Bone marrow (tissue), 2 donors: ENCODE data around the gene ASF1B.

Experiments used
- DNase-seq, 2 donors: peaks; one replicate each; lab custom pipeline; 2025; lab: John Stamatoyannopoulos, UW

Gene ASF1B

DNA sequence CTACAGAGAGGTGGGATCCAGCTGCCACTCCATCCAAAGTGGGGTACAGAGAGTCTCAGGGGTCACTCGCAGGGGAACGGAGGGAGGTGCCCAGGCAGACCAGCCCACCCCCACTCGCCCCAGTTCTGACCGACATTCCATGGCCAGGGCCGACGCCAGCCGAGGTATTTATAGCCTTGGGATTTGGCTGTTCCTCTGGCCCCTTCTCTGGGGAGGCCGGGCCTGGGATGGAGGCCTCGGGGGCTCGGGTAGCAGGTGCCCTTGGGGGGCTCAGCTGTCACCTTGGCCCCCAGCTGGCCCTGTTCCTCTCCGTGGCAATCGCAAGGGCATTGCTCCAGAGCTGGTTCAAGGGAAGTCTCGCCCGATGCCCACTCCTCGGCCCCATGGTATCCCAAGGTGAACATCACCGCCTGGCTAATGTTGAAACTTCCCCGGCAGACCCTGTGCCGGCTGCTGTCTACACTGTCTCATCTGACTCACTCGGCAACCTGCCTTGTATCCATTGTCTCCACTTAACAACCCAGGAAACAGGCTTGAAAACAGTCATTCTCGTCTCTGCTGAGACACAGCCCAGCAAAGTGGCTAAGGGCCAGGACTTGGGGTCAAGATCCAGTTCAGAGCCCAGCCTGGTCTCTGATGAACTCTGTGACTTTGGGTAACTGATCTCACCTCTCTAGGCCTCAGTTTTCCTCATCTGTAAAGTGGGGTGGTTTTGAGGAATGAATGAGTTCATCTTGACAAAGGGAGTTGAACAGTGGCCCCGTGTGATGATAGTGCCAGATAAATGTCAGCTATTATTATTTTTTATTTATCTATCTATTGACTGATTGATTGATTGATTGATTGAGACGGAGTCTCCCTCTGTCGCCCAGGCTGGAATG, 28.6 kb downstream of the ASF1B start:
- no peak for DNase-seq

DNA sequence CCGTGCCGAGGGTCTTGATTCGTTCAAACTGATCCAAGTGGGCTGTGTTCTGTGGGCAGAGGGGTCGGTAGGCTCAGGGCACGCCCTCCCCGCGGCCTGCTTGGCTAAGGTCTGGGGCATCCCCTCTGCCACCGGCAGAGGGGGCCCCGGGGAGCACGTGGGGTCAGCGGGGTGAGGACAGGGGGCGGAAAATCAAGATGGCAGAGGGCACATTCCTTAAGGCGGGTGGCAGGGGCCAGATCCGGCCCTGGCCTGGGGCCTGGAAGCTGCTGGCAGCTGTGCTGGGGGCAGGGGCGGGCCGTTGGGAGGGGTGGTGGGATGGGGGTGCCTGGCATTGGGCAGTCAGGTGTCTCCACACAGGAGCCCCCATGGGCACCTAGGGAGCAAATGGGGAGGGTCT, 29.5 kb downstream of the ASF1B start:
- no peak for DNase-seq

DNA sequence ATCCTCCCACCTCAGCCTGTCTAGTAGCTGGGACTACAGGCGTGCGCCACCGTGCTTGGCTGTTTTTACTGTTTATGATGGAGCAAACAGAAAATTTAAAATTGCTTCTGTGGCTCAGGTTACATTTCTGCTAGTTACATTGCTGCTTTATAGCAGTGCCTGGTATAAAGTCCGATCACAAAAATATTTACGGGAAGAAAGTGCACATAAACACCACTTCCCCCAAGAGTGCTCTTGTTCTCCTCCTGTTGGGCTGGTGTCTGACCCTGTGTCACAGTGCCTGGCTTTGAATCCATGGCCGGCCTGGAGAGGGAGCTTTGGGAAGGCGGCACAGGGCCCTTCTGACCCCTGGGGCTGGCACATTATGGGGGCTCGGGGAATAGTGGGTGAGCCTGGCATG, 30.7 kb downstream of the ASF1B start:
- DNase-seq, result no peak

DNA sequence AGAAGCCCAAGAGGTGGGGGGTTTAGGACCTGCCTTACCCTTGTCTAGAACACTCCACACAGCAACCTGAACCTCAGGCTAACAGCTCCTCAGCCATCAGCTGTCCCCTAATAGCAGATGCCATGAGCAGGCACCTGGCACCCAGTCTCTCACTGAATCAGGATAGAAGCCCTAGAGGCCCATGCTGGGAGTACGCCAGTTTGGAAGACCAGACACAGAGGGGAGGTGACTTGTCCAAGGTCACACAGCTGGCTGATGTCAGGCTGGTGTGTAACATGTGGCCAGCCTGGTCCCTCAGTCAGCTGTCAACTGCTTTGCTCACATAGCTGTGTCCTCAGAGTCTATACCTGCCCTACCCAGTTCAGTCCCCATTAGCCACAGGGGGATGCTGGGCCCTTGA, 33.1 kb downstream of the ASF1B start:
- DNase-seq, result no peak

DNA sequence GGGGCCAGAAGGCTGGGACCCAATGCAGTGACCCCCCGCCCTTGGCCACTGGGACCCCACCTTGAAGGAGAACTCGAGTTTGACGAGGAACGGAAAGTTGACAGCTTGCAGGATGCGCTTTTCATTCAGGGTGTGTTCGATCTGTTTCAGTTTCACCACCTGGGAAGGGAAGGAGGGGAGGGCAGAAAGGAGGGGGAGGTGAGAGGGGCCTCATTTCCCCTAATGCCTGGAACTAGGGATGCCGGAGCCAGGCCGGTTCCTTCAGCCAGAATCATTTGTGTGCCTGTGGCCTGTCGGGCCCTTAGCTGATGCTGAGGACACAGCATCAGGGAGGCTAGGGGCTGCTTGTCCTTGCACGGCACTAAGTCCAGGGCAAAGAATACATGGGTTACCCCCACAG, 33.6 kb downstream of the ASF1B start:
- no peak for DNase-seq

DNA sequence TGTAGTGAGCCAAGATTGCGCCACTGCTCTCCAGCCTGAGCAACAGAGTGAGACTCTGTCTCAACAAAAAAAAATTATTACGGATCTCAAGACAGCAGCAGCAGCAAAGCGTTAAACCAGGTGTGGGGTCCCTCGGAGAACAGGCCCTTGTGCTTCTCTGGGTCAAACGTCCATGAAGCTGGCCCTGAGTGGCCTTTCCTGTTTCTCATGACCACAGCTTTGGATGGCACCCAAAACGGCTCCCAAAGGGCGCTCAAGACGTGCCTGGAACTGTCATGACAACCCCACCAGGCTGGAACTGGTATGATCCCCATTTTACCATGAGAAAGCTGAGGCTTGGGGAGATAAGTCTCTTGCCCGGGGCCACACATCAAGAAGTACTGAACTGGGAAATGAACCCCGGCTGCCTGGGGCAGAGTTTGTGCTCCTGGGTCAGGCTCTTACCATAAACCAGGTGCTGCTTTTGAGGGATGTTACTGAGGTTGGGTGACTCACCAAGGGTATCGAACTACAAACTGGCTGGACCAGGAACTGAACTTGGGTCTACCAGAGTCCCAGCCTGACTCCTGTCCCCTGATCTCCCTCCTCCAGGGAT, 34.2 kb downstream of the ASF1B start:
- no peak for DNase-seq

DNA sequence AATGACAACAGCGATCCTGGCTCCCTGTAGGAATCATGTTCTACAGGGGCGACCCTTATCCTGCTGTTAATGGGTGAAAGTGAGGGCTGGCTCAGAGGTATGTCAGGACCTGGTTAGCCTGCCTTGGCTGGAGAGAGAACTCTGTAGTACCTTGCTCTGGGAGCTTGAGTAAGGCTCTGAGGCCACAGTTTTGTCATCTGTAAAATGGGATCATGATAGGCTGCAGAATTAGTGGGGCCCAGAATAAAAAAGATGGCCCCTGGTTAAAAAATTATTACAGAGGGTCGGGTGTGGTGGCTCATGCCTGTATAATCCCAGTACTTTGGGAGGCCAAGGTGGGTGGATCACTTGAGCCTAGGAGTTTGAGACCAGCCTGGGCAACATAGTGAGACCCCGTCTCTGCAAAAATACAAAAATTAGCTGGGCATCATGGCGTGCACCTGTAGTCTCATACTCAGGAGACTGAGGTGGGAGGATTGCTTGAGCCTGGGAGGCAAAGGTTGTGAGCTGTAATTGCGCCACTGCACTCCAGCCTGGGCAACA, 35.3 kb downstream of the ASF1B start:
- DNase-seq, result no peak

DNA sequence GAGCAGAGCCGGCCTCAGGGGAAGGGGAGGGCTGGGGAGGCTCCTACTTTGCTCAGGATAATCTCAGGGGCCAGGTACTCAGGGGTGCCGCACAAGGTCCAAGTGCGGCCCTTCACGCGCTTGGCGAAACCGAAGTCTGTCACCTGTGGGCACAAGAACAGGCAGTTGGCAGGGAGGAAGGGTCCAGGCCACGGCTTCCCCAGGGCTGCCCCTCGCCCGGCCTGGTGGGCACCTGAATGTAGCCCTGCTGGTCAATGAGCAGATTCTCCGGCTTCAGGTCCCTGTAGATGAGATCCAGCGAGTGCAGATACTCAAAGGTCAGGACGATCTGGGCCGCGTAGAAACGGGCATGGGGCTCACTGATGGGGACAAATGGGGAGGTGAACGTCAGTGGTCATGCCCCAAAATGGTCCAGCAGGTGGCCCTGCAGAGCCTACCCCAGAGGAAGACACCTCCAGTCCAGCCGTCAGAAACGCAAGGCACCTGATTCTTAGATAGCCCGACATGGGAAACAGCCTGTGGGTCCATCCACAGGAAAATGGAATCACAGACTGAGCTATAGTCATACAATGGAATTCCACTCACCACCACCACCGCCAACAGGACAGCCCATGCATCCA, 38.7 kb downstream of the ASF1B start:
- DNase-seq, result no peak

DNA sequence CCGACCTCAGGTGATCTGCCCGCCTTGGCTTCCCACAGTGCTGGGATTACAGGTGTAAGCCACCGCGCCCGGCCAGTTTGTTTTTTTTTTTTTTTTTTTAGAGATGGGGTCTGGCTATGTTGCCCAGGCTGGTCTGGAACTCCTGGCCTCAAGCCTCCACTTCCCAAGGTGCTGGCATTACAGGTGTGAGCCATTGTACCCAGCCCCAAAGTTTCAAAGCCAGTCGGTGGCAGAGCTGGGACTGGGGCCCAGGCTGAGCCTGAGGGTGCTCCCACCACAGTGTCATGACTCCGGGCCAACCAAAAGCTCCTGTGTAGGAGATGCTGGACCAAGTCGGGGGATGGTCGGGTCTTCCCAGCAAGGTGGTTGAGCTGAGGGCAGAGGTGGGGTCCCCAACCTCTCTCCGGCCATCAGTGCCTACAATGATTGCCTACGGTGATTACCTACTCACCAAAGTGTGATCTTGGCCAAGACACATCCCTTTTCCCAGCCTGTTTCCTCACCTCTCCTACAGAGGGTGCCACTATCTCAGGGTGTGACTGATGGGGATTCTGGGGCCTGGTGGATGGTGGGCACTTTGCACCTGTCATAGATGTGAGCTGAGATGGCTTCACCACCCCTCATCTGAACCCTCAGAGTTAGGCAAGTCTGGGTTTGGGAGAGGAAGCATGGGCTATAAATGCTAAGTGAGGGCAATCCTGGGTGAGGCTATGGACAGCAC, 40.0 kb downstream of the ASF1B start:
- no peak for DNase-seq

DNA sequence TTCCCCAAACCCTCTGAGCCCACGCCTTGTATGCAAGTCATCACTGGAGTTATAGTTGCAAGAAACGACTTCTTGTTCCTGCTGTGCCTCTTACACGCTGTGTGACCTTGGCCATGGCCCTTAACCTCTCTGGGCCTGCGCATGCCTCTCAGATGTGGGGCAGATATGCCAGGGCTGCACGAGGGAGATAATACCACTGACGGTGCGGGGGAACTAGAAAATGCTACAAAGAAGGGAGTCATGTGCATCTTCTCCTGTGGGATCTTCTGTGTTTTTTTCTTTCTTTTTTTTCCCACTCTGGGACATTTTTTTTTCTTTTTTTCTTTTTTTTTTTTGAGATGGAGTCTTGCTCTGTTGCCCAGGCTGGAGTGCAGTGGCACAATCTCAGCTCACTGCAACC, 41.5 kb downstream of the ASF1B start:
- no peak for DNase-seq

DNA sequence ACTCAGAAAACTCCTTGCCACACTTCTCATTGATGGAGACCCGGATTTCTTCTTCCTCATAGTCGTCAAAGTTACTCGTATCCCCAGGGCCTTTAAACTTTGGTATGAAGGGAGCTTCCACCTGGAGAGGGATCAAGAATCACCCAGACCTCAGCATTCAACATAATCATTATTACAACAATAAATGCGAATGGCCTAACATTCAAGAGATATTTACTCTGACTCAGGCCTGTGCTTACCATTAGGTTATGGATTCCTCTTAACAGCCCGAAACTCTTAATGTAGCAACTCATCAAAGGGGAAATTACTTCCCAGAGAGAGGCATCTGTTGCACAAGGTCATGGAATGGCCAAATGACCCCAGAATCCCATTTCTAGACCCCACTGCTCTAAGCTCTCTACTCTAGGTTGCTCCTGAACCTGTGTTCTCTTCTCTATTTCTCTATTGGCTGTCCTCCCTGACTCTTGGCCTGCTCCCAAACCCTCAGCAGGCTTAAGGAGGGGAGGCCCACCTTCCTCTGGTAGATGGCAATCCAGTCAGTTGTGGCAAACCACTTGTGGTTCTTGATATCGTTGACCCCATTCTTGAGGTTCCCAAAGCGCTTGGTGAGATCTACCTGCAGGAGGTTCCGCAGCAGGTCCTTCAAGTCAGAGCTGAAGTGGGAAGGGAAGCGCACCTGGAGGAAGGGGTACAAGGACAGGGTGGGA, 43.1 kb downstream of the ASF1B start:
- DNase-seq, result no peak

DNA sequence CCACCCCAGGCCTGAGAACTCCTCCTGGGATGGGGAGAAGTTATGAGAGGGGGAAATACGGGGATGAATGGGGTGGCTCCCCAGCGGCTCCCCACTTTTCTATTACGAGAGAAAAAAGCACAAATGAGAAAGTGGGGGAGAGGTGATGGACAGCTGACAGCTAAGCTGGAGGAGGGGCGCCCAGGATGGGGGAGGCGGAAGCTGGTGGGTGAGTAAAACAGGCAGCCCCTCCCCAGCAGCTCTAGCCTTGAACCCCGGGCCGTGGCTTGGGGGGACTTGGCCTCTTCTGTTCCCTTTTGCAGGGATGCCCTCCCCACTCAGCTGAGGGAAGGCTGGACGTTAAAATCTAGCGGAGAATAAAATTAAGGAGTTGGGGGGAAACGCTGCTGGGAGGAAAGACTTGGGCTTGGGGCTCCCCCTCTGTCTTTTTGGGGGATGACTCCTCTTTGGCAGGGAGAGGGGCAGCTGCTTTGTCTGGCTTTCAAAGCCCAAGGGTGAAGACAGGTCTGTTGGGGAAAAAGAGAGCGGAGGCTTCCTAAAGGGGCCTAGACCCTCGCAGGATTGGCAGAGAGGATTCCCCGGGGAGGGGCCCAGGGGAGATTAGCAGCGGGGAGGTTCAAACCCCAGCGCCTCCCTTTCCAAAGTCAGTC, 44.5 kb downstream of the ASF1B start:
- DNase-seq, result no peak

DNA sequence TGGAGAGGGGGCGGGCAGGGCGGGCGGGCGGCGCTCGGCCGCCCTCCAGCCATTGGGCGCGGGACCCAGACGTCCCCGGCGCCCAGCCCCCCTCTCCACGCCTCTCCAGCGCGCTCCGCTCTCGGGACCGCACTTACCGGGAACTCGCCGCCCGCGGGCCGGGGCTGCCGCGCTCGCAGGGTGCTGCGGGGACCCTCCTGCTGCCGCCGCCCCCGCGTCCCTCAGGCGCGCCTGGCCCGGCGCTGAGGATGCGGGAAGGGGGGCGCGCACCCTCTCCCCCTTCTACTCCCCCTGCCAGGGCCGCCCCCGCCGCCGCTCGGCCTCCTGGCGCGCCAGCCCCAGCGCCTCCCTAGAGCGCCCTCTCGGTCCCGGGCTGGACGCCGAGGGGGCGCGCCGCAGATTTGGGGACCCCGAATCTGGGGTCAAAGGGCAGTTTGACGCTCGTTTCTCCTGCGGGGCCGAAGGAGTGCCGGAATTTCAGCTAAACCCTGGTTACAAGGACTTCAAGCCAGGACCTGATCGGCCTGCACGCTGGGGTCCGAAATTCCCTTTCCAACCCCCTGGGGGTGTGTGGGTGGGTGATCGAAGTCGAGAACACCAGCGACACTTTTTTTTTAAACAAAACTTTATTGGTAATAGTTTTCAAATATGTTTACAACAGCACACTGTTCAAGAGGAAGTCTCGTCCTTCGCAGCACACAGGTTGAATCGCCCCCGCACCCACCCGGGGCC, 45.1 kb downstream of the ASF1B start:
- DNase-seq, result peak; percentile 59 to 64

DNA sequence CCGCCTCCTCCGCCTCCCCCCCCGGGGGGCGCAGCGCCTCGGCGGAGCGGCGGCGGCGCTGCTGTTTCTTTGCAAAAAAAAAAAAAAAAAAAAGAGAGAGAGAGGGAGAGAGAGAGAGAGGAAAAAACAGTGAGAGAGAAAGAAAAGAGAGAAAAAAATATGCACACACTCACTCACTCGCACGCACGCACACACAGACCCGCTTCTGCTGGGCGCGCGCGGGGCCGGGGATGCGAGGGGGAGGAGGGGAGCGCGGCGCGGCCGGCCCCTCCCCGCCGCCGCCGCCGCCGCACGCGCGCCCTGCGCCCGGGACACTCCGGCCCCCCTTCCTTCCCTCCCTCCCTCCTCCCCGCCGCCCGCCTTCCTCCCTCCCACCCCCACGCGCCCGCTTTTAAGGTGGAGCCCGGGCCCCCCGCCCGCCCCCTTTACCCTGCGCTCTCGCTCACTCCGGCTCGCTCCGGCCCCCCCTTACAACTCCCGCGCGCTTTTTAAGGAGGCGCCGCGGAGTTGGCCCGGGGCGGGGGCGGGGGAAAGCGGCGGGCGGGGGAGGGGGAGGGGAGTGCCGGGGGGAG, 45.8 kb downstream of the ASF1B start, which contains the start of gene SAMD1:
SAMD1 (minus strand) TSS at position 243 of the 572 bp plus-strand sequence.
- DNase-seq, result peak; percentile 49 to 87

DNA sequence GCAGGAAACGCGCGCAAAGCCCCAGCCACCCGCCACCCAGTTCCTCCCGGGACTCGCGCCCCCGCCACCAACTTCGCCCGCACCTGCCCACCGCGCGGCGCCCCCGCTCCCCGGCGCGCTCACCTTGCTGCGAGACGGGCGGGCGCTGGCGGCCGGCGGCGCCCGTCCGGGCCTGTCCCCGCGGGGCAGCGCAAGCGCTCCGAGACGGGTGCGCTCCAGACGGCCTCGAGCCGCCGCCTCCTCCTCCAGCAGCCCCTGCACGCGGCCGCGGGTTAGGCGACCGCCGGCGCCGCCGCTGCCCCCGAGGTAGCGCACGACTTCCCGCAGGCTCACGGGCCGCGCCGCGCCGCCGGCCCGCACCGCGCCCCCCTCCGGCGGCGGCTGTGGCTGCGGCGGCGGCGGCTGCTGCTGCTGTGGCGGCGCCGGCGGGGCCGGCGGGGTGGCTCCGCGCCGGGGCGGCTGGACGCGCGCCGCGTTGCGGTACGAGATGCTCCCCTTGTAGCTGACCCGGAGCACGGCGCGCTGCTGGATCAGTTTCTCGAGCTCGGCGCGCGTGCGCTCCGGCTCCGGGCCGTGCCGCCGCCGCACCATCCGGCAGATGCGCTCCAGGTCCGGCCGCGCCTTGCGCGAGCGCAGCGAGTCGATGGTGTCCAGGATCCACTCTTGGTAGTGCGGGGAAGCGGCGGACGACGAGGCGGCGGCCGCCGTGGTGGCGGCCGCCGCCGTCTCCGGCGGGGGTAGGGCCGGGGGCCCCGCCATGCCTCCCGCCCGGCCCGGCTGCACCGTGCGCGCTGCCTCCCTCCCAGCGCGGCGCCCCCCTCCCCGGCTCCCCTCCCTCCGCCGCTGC, 46.5 kb downstream of the ASF1B start:
- DNase-seq, result no peak

DNA sequence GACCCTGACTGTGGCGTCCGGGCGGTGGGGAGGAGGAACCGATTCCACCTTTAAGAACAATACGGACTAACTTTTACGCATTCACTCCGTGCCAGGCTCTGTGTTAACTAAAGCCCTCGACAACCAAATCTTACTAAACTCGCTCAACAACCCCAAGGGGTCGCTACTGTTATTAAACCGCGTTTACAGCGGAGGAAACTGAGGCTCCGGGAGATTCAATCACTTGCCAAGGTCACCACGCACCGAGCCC, 47.1 kb downstream of the ASF1B start:
- no peak for DNase-seq

DNA sequence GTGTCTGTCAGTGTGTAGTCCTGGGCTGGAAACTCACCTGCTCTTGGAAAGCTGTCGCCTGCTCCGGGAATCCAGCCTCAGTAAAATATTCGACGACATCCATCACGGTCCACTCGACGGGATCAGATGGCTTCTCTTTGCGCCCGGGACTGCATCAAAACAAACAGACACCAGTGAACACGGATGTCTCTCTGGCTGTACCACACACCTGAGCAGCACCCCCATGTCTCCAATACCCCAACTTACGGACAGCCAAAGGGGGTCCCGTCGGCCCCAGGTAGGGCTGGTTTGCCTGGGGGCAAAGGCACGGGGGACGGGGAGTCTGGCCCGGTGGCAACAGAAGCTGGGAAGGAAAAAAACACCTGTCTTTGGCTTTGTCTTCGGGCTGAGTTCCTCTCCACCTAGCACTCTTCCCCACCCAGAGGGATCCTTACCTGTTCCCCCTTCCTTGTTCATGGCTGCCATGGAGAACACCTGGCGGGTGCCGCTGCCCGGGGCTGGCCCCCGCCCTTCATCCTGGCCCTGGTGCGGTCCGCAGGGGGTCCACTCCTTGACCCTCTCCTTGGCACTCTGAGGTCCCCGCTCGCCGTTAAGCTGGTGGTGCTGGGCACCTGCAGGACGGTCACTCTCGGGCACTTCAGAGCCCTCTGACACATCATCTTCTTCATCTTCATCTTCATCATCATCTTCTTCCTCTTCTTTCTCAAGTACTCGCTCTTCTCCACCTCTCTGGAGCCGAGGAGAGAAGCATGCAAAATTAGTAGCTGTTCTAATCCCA, 47.6 kb downstream of the ASF1B start:
- no peak for DNase-seq

DNA sequence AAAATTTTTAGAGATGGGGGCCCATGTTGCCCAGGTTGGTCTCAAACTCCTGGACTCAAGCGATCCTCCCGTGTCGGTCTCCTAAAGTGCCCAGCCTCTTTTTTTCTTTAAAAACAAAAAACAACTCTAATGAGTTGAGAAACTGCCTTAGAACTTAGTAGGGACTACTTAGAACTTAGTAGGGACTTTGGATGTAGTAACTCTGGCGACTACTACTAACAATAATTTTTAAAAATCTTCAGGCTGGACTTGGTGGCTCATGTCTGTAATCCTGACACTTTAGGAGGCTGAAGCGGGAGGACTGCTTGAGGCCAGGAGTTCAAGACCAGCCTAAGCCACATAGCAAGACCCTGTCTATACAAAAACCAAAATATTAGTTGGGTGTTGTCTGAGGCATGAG, 50.3 kb downstream of the ASF1B start:
- DNase-seq, result no peak
